ENCODE results near the gene BTBD16. TPM values are rescaled to one million over a fixed set of nuclear protein-coding genes. Genes with fewer than 3 reads are reported as not detected.

BTBD16 gene
- total and polyA plus RNA-seq, 2 donors (not counting 1 experiment from before 2014, with no cell fraction given): not detected

- CTCF ChIA-PET: interaction anchor here (0.8 to 4.6 kb wide), 6 partner anchors 13 to 268 kb away, joined by 3 to 138 read pairs (median 22); no protein-coding TSS in a partner anchor
- intact Hi-C loops (cut with micrococcal nuclease): no loop called here
- H3K27ac Mint-ChIP-seq: no peak overlapping the region
Measured at GRCh38 chr10:122297583-122297982, 26.5 kb downstream of the BTBD16 start.

More at GRCh38 chr10:122297583-122297982, 26.5 kb downstream of the BTBD16 start:
- peaks cover 0 to 4% (median 0%) of the 10 kb centered on the region in 4 experiments for H3K27me3 ChIP-seq (replicated peaks in 1 of 4; ENCODE audit: control extremely low read depth in 1 of 4, control insufficient read depth in 3 of 4, insufficient read depth in 4 of 4, low read length in 3 of 4)
- H3K27ac ChIP-seq (ENCODE audit: low read length in 2 of 2): no peak overlapping the region
- WGBS (ENCODE audit: insufficient coverage): 93% methylated on average over 5 of the region's 8 CpGs
- Mint-ChIP-seq H3K4me3 (no peak overlapping the region), H3K4me1 (peaks cover 3% of the 10 kb centered on the region), H3K27me3 (peaks cover 27% of the 10 kb centered on the region), H3K9me3 (ENCODE audit: insufficient read depth) (no peaks in the 10 kb centered on the region)
- H4K20me1 ChIP-seq (ENCODE audit: control insufficient read depth, insufficient read depth, low read length, poor library complexity, severe bottlenecking): no peaks in the 10 kb centered on the region
- H3K9ac ChIP-seq (ENCODE audit: low read length): no peak overlapping the region
- no peak overlapping the region for H3K4me3 ChIP-seq (ENCODE audit: control extremely low read depth in 1 of 5, extremely low read depth in 1 of 5, insufficient read depth in 1 of 5, low read depth in 2 of 5, low read length in 4 of 5)
- H3K36me3 ChIP-seq (replicated peaks in 1 of 2; ENCODE audit: control extremely low read depth in 1 of 2, control insufficient read depth in 1 of 2, extremely low read depth in 1 of 2, insufficient read depth in 2 of 2, low read length in 1 of 2): no peaks in the 10 kb centered on the region
- ATAC-seq (ENCODE audit: low read depth) (no peak), DNase-seq (no peak)
- peaks cover 0 to 3% (median 0%) of the 10 kb centered on the region in 3 donors for H3K9me3 ChIP-seq (ENCODE audit: control extremely low read depth in 1 of 3, control insufficient read depth in 2 of 3, insufficient read depth in 1 of 3, low read length in 2 of 3)
- TF ChIP-seq CTCF (IDR thresholded peaks at IDR 0.05): no peak
- no peak for TF ChIP-seq EZH2 (IDR thresholded peaks at IDR 0.05; ENCODE audit: borderline replicate concordance, insufficient read depth, low read depth, low read length, poor library complexity, severe bottlenecking)
- peaks cover 3 to 4% of the 10 kb centered on the region in 2 donors for H3K4me1 ChIP-seq (ENCODE audit: control insufficient read depth in 2 of 2, insufficient read depth in 2 of 2, low read length in 2 of 2)
- no peaks in the 10 kb centered on the region for H3K79me2 ChIP-seq (ENCODE audit: control insufficient read depth, insufficient read depth, low read length)
- POLR2A ChIA-PET: no interaction called here
- no peak overlapping the region for H3K4me2 ChIP-seq (replicated peaks; ENCODE audit: low read depth, low read length, poor library complexity, severe bottlenecking)
- H2AFZ ChIP-seq (ENCODE audit: insufficient read depth, low read depth, low read length, poor library complexity, severe bottlenecking): no peak overlapping the region

Data from B cell (primary cell).